ENCODE results near the gene MID1. TPM values are rescaled to one million over a fixed set of nuclear protein-coding genes. Genes with fewer than 3 reads are reported as not detected.

MID1 gene
- total RNA-seq, 6 experiments from 2014 or later = 17.9 to 21.8 (median 18.6) TPM

GRCh38 chrX:10484683-10485247 is 135.6 kb downstream of the MID1 start:
- no peak for DNase-seq
- H3K9me3 Mint-ChIP-seq = no peaks in the 10 kb centered on the region
- H3K36me3 Mint-ChIP-seq (ENCODE audit: low read depth) = peaks cover 10% of the 10 kb centered on the region
- TF ChIP-seq, protein P1, sequence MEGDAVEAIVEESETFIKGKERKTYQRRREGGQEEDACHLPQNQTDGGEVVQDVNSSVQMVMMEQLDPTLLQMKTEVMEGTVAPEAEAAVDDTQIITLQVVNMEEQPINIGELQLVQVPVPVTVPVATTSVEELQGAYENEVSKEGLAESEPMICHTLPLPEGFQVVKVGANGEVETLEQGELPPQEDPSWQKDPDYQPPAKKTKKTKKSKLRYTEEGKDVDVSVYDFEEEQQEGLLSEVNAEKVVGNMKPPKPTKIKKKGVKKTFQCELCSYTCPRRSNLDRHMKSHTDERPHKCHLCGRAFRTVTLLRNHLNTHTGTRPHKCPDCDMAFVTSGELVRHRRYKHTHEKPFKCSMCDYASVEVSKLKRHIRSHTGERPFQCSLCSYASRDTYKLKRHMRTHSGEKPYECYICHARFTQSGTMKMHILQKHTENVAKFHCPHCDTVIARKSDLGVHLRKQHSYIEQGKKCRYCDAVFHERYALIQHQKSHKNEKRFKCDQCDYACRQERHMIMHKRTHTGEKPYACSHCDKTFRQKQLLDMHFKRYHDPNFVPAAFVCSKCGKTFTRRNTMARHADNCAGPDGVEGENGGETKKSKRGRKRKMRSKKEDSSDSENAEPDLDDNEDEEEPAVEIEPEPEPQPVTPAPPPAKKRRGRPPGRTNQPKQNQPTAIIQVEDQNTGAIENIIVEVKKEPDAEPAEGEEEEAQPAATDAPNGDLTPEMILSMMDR (IDR thresholded peaks at IDR 0.05) = no peak
- H3K4me3 Mint-ChIP-seq = no peak overlapping the region
- H3K27ac Mint-ChIP-seq = no peak overlapping the region
- peaks cover 33% of the 10 kb centered on the region for H3K4me1 Mint-ChIP-seq (ENCODE audit: low read depth)
- H3K27me3 Mint-ChIP-seq (ENCODE audit: insufficient read depth) = no peaks in the 10 kb centered on the region

GRCh38 chrX:10483191-10483831 is 137.1 kb downstream of the MID1 start:
- TF ChIP-seq, protein P1 (IDR thresholded peaks at IDR 0.05) = no peak
- Mint-ChIP-seq H3K27me3 (ENCODE audit: insufficient read depth) (no peaks in the 10 kb centered on the region), H3K4me1 (ENCODE audit: low read depth) (peaks cover 33% of the 10 kb centered on the region), H3K9me3 (no peaks in the 10 kb centered on the region), H3K27ac (no peak overlapping the region), H3K4me3 (no peak overlapping the region), H3K36me3 (ENCODE audit: low read depth) (peaks cover 15% of the 10 kb centered on the region)
- DNase-seq = no peak

DNA sequence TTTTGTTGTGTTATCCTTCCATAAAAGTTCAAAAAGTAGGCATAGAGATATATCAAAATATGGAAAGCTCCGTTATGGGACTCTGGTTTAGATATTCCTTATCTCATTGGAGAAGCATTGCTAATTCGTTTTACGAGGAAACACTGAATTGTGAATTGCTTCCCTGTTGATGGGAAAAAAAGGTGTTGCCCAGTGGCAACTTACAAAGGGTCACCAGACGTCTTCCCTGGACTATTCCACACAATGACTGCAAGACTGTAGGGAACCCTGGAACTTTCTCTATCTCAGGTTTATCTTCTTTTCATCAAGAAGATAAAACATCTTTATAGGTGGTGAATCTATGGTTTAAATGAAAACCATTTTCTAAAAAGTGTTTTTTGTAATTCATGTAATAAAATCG is 137.7 kb downstream of the MID1 start:
- H3K4me3 Mint-ChIP-seq = no peak overlapping the region
- TF ChIP-seq, protein P1 (IDR thresholded peaks at IDR 0.05) = no peak
- no peaks in the 10 kb centered on the region for H3K9me3 Mint-ChIP-seq
- no peak for DNase-seq
- no peak overlapping the region for H3K27ac Mint-ChIP-seq
- no peaks in the 10 kb centered on the region for H3K27me3 Mint-ChIP-seq (ENCODE audit: insufficient read depth)
- peaks cover 33% of the 10 kb centered on the region for H3K4me1 Mint-ChIP-seq (ENCODE audit: low read depth)
- H3K36me3 Mint-ChIP-seq (ENCODE audit: low read depth) = peaks cover 15% of the 10 kb centered on the region

GRCh38 chrX:10482261-10482660 is 138.1 kb downstream of the MID1 start:
- Mint-ChIP-seq H3K4me1 (ENCODE audit: low read depth) (peaks cover 33% of the 10 kb centered on the region), H3K4me3 (no peak overlapping the region), H3K27ac (no peak overlapping the region), H3K9me3 (no peaks in the 10 kb centered on the region), H3K36me3 (ENCODE audit: low read depth) (peaks cover 15% of the 10 kb centered on the region), H3K27me3 (ENCODE audit: insufficient read depth) (no peaks in the 10 kb centered on the region)
- DNase-seq = no peak
- TF ChIP-seq, protein P1 (IDR thresholded peaks at IDR 0.05) = no peak

- DNase-seq = no peak
- Mint-ChIP-seq H3K9me3 (no peaks in the 10 kb centered on the region), H3K36me3 (ENCODE audit: low read depth) (peaks cover 20% of the 10 kb centered on the region), H3K27me3 (ENCODE audit: insufficient read depth) (no peaks in the 10 kb centered on the region), H3K4me3 (no peak overlapping the region), H3K4me1 (ENCODE audit: low read depth) (peaks cover 26% of the 10 kb centered on the region), H3K27ac (no peak overlapping the region)
- TF ChIP-seq, protein P1 (IDR thresholded peaks at IDR 0.05) = no peak
Measured at GRCh38 chrX:10480861-10481260, 139.5 kb downstream of the MID1 start.
